Measurements from ENCODE around the gene SLC2A6.

Gene SLC2A6

DNA sequence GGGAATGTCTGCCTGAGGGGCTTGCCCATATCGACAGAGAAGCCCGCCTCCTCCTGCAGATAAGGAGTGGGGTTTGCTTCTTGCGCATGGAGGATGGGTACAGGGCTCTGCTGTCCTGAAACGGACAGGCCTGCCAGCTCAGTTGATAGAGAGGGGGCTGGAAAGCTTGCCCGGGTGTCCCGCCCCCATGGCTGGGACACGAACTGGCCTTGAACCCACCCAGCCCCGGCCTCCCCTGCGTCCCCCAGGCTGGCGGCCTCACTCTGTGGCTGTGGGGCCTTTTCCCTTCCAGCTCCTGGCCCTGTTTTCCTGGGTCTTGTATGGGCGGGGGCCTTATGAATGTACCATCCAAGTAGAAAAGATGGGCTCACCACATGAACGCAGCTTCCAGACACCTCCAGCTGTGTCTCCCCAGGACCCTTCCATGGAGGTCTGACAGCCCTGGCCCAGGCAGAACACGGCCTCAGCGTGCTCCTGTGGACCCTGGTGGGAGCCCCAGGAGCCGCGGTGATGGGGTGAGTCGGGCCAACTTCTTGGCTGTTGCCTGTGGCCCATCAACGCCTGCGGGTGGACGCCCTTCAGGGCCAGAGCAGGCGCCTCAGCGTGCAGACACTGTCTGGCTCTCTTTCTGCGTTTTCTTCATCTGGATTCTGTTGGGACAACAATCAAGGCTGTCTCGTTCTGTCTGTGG, 15.9 kb upstream of the SLC2A6 start:
- Histone ChIP-seq H3K4me3 (replicated peaks; ENCODE audit: insufficient read depth, low read length) (no peak overlapping the region), H3K27ac (replicated peaks) (no peak overlapping the region), H3K27me3 (ENCODE audit: insufficient read depth, poor library complexity, severe bottlenecking) (no peaks in the 10 kb centered on the region)
- TF ChIP-seq, protein P1, sequence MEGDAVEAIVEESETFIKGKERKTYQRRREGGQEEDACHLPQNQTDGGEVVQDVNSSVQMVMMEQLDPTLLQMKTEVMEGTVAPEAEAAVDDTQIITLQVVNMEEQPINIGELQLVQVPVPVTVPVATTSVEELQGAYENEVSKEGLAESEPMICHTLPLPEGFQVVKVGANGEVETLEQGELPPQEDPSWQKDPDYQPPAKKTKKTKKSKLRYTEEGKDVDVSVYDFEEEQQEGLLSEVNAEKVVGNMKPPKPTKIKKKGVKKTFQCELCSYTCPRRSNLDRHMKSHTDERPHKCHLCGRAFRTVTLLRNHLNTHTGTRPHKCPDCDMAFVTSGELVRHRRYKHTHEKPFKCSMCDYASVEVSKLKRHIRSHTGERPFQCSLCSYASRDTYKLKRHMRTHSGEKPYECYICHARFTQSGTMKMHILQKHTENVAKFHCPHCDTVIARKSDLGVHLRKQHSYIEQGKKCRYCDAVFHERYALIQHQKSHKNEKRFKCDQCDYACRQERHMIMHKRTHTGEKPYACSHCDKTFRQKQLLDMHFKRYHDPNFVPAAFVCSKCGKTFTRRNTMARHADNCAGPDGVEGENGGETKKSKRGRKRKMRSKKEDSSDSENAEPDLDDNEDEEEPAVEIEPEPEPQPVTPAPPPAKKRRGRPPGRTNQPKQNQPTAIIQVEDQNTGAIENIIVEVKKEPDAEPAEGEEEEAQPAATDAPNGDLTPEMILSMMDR (IDR thresholded peaks at IDR 0.05; ENCODE audit: insufficient read depth, low read length) = no peak
- TF ChIP-seq POLR2AphosphoS5 (IDR thresholded peaks at IDR 0.05; ENCODE audit: low read depth) (no peak), SPI1 (IDR thresholded peaks at IDR 0.05; ENCODE audit: borderline replicate concordance, low read depth) (no peak), GABPA (IDR thresholded peaks at IDR 0.05; ENCODE audit: low read depth) (no peak)
- TF ChIP-seq, protein P2, sequence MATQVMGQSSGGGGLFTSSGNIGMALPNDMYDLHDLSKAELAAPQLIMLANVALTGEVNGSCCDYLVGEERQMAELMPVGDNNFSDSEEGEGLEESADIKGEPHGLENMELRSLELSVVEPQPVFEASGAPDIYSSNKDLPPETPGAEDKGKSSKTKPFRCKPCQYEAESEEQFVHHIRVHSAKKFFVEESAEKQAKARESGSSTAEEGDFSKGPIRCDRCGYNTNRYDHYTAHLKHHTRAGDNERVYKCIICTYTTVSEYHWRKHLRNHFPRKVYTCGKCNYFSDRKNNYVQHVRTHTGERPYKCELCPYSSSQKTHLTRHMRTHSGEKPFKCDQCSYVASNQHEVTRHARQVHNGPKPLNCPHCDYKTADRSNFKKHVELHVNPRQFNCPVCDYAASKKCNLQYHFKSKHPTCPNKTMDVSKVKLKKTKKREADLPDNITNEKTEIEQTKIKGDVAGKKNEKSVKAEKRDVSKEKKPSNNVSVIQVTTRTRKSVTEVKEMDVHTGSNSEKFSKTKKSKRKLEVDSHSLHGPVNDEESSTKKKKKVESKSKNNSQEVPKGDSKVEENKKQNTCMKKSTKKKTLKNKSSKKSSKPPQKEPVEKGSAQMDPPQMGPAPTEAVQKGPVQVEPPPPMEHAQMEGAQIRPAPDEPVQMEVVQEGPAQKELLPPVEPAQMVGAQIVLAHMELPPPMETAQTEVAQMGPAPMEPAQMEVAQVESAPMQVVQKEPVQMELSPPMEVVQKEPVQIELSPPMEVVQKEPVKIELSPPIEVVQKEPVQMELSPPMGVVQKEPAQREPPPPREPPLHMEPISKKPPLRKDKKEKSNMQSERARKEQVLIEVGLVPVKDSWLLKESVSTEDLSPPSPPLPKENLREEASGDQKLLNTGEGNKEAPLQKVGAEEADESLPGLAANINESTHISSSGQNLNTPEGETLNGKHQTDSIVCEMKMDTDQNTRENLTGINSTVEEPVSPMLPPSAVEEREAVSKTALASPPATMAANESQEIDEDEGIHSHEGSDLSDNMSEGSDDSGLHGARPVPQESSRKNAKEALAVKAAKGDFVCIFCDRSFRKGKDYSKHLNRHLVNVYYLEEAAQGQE (IDR thresholded peaks at IDR 0.05; ENCODE audit: insufficient replicate concordance, low read depth) = no peak
- no peak for DNase-seq (ENCODE audit: low read depth in 1 of 2, low spot score in 1 of 2)

DNA sequence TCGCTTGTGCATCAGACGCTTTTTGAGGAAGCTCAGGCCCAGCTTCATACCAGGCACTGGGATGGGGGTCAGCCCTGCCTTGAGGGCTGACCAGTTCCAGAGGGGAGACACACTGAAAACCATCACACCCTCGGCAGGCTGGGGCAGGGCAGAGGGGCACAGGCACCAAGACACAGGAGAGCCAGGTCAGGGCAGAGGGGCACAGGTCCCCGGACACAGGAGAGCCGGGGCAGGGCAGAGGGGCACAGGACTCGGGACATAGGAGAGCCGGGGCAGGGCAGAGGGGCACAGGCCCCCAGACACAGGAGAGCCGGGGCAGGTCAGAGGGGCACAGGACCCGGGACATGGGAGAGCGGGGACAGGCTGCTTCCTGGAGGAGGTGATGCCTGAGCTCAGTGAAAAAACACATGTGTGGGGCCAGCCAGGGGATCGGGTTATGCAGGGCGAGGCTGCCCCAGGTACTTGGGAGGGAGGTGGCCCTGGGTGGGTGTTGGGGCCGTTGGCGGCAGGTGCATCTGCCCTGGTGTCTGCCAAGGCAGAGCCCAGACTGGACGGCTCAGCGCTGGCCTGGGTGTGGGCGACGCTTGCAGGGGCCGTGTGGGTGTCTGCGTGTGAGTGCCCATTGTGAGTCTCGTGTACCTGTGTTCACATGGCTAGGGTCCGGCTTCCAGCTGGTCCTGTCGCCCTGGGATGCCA, 15.1 kb upstream of the SLC2A6 start:
- Histone ChIP-seq H3K27me3 (ENCODE audit: insufficient read depth, poor library complexity, severe bottlenecking) (no peaks in the 10 kb centered on the region), H3K4me3 (replicated peaks; ENCODE audit: insufficient read depth, low read length) (no peak overlapping the region), H3K27ac (replicated peaks) (no peak overlapping the region)
- DNase-seq (ENCODE audit: low read depth in 1 of 2, low spot score in 1 of 2) = no peak
- TF ChIP-seq, protein P2 (IDR thresholded peaks at IDR 0.05; ENCODE audit: insufficient replicate concordance, low read depth) = no peak
- no peak for TF ChIP-seq SPI1 (IDR thresholded peaks at IDR 0.05; ENCODE audit: borderline replicate concordance, low read depth)
- TF ChIP-seq, protein P1 (IDR thresholded peaks at IDR 0.05; ENCODE audit: insufficient read depth, low read length) = no peak
- TF ChIP-seq GABPA (IDR thresholded peaks at IDR 0.05; ENCODE audit: low read depth) = no peak
- TF ChIP-seq POLR2AphosphoS5 (IDR thresholded peaks at IDR 0.05; ENCODE audit: low read depth) = no peak

DNA sequence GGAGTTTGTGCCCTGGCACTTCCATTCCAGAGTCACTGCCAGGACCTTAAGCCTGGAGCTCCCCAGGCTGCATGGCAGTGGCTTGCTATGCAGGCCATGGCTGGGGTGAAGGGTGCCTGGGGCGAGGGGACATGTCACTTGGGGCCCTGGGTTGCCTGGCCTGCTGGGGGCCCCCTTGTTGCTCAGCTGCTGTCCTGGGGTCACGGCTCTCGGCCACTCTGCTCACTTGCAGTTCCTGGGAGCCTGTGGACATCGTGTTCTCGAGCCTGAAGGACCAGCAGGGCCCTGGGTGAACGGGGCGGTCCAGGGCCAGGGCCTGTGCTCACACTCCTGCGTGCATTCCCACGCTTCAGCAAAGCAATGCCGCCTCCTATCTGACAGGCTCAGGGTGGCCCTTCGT, 14.5 kb upstream of the SLC2A6 start:
- no peak overlapping the region for H3K27ac ChIP-seq (replicated peaks)
- DNase-seq (ENCODE audit: low read depth in 1 of 2, low spot score in 1 of 2) = no peak
- H3K4me3 ChIP-seq (replicated peaks; ENCODE audit: insufficient read depth, low read length) = no peak overlapping the region
- H3K27me3 ChIP-seq (ENCODE audit: insufficient read depth, poor library complexity, severe bottlenecking) = no peaks in the 10 kb centered on the region
- TF ChIP-seq GABPA (IDR thresholded peaks at IDR 0.05; ENCODE audit: low read depth) (no peak), POLR2AphosphoS5 (IDR thresholded peaks at IDR 0.05; ENCODE audit: low read depth) (no peak), SPI1 (IDR thresholded peaks at IDR 0.05; ENCODE audit: borderline replicate concordance, low read depth) (no peak)
- TF ChIP-seq, protein P1 (IDR thresholded peaks at IDR 0.05; ENCODE audit: insufficient read depth, low read length) = no peak
- TF ChIP-seq, protein P2 (IDR thresholded peaks at IDR 0.05; ENCODE audit: insufficient replicate concordance, low read depth) = no peak

Measured in HL-60 (cell line).